GM18873 (cell line): ENCODE results near the gene TRIM26.
"Not testable (repeated sequence)": the region's sequence is repeated elsewhere in the genome, so short reads cannot be mapped to it uniquely, and the experiment has no call there.

Source experiments
- ATAC-seq: cut with Tn5 transposase; IDR thresholded peaks from one replicate; pipeline ENCODE4 v1.9.1; 2021; ENCODE audit warnings: mild to moderate bottlenecking, moderate library complexity, moderate number of reproducible peaks; ENCODE audit not compliant: unreplicated experiment, low FRiP score

The TRIM26 gene

GRCh38 chr6:30175765-30176164, 37.4 kb downstream of the TRIM26 start:
- no peak for ATAC-seq

GRCh38 chr6:30172681-30173080, 40.5 kb downstream of the TRIM26 start:
- no peak for ATAC-seq

- no peak for ATAC-seq
Observed at GRCh38 chr6:30171677-30172471, 41.3 kb downstream of the TRIM26 start.

GRCh38 chr6:30169658-30170614, 43.3 kb downstream of the TRIM26 start:
- ATAC-seq = no peak

GRCh38 chr6:30168741-30169140, 44.5 kb downstream of the TRIM26 start:
- no peak for ATAC-seq

GRCh38 chr6:30167101-30167500, 46.1 kb downstream of the TRIM26 start:
- ATAC-seq = no peak

GRCh38 chr6:30165238-30165637, 48.0 kb downstream of the TRIM26 start:
- not testable (repeated sequence) for ATAC-seq

- ATAC-seq = no peak
Observed at GRCh38 chr6:30164714-30165113, 48.5 kb downstream of the TRIM26 start.

GRCh38 chr6:30163918-30164654, 49.1 kb downstream of the TRIM26 start:
- ATAC-seq = no peak

GRCh38 chr6:30163090-30163917, 49.9 kb downstream of the TRIM26 start, which contains the start of gene TRIM15:
Gene TRIM15 (plus strand): TSS chr6:30163546. CDS start chr6:30163685, 139 bp downstream.
- ATAC-seq = no peak

- ATAC-seq = no peak
Observed at GRCh38 chr6:30162265-30163089, 50.7 kb downstream of the TRIM26 start.

GRCh38 chr6:30160785-30161531, 52.2 kb downstream of the TRIM26 start, which contains the start of gene TRIM10:
Gene TRIM10 (minus strand): TSS chr6:30161211. CDS start chr6:30160858, 353 bp downstream.
- no peak for ATAC-seq

GRCh38 chr6:30160008-30160784, 53.0 kb downstream of the TRIM26 start:
- ATAC-seq = no peak

- ATAC-seq = no peak
Observed at GRCh38 chr6:30158475-30159040, 54.6 kb downstream of the TRIM26 start.

- no peak for ATAC-seq
Observed at GRCh38 chr6:30157999-30158398, 55.2 kb downstream of the TRIM26 start.

GRCh38 chr6:30157581-30157980, 55.6 kb downstream of the TRIM26 start:
- no peak for ATAC-seq

GRCh38 chr6:30156774-30157173, 56.4 kb downstream of the TRIM26 start:
- no peak for ATAC-seq
